CD4-positive, alpha-beta T cell treated with Interleukin-15 for 1 hour (primary cell): ENCODE results near the gene CLINT1.

ENCODE experiments used
- DNase-seq: peaks from one replicate; pipeline ENCODE4 v3.0.0-alpha.2; 2020

Gene CLINT1

DNA sequence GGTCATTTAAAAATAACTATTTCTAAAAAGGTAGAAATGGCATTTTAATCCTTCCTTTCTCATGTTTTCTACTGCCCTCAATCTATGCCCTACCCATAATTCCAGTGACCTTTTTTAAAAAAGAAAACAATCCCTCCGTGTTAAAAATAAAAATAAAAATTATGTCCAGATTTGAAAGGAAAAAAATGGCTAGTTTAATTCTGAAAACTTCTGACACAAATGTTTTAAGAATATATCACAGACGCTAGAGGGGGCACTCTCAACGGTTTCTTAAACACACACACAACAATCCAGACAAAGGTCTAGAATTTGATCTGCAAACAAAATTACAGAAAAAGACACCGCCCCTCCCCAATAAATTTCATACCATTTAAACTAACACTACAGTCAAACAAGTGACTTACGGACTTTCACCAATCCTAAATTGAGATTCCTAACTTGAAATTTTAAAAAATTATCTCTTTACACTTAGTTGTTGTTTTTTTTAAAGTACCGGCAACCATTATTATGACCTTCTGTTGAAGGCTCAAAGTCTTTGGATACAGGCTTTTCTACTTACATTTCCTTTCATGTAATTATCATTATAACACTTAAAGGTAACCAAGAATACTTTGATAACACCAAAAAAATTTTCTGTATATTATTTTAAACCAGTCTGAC is 38.2 kb downstream of the CLINT1 start:
- DNase-seq = no peak

DNA sequence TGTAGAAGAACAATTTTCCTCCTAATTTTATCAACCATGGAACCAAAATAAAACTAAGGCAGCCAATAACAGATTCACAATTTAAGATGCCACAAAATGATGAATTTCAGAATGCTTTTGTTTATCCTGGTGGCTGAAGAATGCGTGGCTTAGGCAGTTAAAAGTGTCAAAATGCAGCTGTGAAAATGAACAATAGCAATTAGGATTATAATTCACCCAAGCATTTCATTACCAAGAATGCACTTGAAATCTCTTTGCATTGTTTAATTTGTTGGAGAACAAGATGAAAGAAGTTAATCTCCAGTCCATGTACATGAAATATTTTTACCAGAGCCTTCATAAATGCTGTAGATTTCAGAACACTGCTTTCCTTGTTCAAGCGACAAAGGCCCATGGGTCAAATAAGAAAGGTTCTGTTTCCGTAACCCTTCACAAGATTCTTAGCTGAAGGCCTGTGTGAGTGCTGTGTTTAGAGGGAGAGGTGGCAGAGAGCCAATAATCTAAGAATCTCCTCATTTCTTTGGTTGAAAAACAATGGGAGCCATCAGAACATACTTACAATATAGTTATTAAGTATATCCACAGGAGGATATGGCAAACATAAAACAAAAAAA is 39.3 kb downstream of the CLINT1 start:
- no peak for DNase-seq

DNA sequence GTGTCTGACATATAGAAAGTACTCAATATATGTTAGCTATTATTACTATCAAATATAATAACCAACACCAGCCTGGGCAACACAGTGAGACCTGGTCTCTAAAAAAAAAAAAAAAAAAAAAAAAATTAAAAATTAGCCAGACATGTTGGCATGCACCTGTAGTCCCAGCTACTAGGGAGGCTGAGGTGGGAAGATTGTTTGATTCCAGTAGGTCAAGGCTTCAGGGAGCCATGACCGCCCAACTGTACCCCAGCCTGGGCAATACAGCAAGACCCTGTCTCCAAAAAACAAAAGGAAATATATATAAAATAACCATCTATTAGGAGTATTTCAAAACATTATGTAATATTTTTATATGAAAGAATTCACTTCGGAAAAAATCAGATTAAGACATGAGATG is 40.6 kb downstream of the CLINT1 start:
- no peak for DNase-seq

DNA sequence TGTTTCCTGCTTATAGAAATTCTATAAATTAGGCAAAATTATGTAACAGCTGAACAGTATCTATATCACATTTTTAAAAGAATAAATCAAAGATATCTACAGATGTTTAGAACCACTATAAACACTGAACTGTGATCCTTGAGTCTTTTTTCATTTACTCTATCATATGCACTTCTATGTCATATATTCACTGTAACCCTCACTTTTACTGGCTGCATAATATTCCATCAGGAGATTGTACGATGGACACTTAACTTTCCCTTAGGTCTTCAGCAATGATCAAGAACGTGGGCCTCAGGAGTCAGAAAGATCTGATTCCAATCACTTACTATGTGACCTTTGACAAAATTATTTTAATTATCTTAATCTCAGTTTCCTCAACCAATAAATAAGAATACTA is 41.0 kb downstream of the CLINT1 start:
- no peak for DNase-seq

DNA sequence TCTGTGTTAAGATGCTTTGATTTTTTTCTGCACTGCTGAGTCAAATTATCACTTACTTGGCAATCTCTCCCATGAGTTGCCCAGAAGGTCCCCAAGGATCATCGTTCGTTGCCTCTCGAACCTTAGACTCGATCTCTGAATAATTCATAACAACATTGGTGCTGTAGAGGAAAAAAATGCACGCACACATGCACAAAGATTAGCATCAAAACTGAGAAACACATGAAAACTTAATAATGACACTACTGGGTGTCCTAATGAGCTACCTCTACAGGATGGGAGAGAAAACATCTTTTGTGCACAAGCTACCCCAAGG is 41.6 kb downstream of the CLINT1 start:
- DNase-seq = no peak

DNA sequence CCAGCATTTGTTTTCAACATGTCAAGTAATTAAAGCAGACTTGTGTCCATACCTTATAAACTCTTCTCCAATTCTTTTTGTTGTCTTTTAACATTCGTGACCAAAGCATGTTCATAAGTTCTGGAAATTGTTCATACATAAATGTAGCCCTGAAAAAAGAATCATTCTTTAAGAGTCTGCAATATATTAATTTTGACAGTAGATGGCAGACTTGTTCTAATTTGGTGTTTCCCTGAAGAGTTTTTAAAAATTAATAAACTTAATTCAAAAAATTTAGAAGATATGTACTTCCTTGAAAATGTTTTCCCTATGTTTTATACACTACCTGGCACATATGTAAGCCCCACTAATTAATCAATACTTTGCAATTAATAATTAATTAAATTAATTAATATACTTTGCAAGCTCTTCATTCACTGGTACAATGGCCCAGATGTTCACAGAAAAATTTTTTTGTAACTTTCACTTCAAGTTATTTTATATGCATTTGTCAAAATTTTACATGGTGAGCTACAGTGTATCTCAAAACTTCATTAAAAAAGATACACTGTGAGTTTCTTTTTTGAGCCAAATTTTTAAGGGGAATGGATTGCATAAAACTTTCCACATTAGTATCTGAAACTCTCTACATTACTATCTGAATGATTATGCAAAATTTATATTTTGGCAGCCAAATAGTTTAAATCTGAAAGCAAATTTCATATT is 42.1 kb downstream of the CLINT1 start:
- DNase-seq = no peak

DNA sequence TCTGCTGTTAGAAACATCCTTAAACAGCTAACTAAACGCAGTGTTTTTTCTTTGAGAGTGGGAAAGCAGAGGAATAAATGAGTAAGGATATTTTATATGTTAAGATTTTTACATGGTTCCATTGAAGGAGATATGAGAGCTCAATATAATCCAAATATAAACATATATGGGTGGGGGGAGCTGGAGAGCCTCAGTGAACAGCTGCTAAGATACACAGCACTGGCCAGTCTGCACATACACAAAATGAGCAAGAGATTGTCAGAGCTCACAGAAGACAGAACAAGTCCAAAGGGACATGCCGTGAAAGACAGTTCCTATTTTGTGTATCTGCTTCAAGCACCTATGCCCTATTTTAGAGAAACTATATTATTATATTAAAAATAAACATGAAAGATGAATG is 46.9 kb downstream of the CLINT1 start:
- DNase-seq = no peak

DNA sequence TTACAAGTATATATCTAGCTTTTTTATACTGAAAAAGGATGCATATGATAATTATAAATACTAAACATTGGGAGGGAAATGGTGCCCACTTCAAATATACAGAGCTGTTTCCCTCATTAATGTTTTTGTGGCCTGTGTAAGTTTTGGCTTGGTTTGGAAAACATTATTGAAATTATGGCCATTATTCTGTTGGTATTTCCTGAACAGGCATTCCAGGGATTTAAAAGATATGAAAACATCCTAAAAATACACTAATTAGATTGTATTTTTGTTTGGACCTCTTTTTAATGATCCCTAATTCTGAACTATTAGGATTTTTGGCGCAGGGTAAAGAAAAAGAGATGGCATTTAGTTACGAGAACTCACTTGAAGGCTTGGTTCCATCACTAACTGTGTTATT is 50.9 kb downstream of the CLINT1 start:
- DNase-seq = no peak

DNA sequence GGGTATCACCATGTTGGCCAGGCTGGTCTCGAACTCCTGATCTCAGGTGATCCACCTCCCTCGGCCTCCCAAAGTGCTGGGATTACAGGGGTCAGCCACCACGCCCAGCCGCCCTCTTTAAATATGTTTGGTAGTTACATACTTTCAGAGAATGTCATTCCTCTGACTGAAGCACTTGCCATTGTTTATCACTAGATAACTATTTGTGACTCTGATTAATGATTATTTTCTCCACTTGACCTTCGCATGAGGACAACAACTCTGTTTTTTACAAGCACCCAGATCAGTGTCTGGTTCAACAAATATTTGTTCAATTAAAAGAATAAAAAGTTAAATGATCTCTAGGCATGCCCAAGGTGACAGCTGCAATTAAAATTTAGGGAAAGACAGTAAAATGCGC is 56.2 kb downstream of the CLINT1 start:
- DNase-seq = no peak

DNA sequence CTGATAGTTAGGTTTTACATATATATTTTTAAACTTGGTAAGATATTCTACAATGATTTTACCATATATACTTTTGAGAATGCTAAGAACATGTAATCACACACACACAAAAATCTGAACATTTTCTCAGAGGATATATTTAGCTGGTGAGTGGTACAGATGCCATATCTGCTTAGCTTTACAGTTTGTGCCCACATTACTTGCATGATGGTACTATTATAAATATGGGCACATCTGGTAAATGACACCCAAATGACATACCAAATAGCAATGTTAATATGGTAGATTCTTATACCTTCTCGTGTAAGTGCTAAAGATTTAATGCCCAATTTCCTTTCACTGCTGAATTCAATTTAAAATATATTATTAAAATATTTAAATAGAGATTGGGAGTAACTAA is 58.8 kb downstream of the CLINT1 start:
- no peak for DNase-seq

DNA sequence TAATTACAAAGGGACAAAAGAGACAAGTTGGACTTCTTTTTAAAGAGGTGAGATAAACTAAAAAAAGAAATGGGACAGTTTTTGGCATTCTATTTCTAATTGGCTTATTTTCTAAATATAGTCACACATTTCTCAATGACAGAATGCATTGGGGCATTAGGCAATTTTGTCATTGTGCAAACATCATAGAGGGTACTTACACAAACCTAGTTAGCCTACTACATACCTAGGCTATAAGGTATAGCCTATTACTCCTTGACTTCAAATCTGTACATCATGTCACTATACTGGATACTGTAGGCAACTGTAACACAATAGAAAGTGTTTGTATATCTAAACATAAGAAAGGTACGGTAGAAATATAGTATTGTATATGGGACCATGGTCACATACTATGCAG is 59.4 kb downstream of the CLINT1 start:
- no peak for DNase-seq

DNA sequence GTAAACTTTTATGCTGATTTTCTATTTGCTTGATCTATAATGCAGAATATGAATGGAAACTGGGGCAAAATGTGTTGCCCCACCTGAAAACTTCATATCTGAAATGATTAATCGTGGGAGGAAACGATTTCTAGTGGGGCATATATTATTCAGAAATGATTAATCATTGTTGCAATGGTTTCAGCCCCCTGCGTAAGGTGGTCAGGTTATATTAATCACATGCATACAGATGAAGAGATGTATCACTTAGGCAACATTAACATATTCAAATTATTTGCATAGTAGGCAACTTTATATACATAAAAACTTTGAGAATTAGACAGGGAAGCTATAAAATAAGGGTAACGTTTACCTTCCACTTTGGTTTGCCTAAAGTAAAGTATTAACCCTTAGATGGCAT is 65.6 kb downstream of the CLINT1 start:
- DNase-seq = no peak

DNA sequence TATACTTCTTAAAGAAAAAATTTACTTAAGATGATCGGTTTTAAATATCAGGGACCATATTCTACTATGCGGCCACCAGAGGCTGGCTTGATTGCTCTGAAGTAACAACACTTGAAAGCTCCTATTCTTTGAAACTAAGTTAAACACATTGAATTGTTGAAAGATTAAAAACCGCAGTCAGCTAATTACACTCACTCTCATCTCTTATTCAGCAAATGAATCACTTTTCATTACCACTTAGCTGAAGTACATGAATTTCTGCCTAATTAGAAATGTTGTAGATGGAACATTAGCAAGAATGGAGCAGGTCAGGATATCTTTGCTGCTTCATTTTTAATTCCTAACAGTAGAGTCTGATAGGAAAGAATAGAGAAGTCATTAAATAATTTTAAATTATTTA is 73.1 kb downstream of the CLINT1 start:
- no peak for DNase-seq

DNA sequence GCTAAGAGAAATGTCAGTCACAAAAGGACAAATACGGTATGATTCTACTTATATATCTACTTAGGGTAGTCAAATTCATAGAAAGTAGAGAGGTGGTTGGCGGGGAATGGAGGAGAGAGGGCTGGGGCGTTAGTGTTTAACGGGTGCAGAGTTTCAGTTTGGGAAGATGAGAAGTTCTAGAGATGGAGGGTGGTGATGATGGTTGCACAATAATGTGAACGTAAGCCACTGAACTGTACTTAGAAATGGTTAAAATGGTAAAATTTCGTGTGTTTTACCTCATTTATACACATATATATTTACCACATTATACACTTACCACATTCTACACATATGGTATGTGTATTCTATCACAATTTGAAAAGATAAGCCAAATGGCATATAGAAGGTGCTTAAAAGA is 79.7 kb downstream of the CLINT1 start:
- no peak for DNase-seq

DNA sequence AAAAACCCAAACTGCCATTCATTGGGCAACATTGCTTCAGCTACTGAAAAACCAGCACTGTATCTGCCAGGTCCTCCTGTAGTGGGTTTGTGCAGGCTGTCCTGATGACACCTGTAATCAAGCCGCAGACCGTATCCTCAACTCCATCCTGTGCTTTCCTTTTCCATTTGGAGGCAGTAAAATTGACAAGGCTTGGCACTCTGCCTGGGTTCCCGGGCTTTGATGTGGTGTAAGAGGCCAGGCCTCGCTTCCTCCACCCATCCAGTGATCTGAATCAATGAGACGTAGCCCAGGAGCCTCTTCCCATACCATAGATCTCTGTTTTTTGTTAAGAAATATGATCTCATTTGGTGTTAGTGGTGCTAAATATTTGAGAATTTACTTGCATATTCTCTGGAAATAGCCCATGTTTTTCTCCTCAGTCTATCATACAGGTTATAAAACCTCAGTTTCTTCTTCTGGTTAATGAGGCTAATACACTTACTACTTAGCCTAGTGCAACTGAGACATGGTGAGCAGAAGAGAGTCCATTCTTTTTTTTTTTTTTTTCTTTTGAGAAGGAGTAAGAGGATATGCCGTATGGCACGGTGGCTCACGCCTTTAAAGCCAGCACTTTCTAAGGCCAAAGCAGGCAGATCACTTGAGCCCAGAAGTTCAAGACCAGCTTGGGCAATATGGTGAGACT is 80.7 kb downstream of the CLINT1 start:
- DNase-seq = no peak

DNA sequence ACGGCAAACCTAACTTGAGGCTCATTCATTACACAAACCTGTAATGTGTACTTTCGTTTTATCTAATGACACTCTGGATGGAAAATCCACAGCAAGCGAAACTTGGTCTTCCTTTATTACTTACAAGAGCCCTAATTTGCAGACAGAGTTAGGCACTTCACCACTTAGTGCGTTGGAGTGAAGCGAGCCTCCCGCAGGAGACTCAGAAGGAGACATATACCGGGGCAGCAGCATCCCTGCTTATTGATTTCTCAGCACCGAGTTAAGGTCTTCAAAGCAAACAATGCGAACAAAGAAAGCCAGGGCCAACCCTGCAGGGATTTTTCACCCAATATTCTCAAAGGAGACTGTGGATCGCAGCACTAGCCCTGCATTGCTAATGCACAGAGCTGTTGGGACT is 86.8 kb downstream of the CLINT1 start:
- no peak for DNase-seq

DNA sequence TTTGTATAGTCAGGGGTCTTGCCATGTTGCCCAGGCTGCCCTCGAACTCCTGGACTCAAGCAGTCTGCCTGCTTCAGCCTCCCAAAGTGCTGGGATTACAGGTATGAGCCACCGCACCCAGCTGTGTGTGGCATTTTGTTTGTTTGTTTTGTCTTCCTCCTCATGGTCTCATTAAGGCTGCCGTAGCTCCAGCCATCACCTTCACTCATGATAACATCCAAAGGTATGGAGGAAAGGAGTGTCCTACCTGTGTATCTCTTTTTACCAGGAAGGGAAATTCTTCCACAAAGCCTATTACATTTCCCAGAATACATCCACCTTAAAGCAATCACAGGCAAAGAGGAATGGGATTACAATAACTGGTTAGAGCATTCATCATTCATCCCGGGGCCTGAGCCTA is 88.3 kb downstream of the CLINT1 start:
- no peak for DNase-seq

DNA sequence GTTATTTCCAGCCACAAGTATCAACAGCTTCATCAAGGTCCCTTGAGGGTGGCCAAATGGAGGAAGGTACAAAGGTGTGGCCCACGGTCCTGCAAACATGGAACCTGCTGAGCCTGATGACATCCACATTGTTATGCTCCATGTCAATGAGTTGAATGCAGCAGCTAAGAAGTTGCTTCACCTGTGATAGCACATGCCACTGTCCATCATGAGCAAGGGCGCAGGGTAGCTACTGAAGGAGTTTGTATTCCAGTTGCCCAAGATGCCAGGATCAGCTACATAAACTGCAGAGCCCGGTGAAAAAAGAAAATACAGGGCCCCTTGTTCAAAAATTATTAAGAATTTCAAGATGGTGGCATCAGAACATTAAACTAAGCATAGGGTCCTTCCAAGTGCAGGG is 91.3 kb downstream of the CLINT1 start:
- DNase-seq = no peak

DNA sequence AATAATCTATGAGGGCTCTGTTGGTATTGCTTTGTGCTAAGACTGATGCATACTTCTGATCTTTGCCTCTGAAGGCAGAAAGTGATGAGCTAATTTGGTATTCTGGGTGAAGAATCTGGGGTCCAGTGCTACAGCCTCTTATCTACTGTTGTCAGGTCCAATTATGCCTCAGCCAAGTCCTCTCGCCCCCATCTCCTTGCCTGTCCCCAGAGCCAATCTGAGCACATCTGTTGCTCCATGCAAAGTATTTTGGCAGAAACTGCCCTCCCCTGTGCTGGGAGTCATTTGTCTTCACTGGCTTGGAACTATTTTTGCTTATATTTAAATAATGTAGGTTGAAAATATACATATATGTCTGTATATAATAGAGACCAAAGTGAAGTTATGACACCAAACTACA is 92.0 kb downstream of the CLINT1 start:
- no peak for DNase-seq

DNA sequence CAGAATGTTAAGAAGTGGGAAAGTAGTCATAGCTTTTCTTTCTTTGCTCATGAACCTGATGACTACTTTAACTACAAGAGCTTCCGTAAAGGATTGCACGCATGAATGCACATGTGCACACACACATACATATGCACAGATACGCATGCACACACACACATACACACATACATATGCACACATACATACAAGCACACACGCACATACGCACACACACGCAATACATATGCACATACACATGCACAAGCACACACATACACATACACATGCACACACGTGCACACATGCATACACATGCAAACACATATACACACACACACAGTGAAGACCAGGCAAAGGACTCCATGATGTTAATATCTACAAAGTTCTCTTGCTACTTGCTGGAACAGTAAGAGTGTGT is 92.5 kb downstream of the CLINT1 start:
- DNase-seq = no peak

DNA sequence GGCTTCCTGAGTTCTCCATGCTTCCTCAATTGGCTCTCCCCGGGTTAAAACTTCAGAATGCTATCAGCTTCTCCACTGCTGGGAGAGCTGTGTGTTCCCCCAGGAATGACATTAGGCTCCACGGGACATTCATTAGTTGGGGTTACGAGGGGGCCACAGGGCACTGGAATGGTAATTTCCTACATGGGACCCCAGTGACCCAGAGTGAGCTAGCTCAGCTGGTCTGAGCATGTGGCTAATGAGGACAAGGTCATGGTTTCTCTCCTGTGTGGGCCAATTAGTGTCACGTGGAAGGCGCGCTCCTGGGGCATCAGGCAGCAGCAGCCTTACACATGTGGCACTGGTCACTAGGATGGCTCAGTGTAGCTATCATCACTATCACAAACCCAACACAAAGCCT is 94.4 kb downstream of the CLINT1 start:
- no peak for DNase-seq

DNA sequence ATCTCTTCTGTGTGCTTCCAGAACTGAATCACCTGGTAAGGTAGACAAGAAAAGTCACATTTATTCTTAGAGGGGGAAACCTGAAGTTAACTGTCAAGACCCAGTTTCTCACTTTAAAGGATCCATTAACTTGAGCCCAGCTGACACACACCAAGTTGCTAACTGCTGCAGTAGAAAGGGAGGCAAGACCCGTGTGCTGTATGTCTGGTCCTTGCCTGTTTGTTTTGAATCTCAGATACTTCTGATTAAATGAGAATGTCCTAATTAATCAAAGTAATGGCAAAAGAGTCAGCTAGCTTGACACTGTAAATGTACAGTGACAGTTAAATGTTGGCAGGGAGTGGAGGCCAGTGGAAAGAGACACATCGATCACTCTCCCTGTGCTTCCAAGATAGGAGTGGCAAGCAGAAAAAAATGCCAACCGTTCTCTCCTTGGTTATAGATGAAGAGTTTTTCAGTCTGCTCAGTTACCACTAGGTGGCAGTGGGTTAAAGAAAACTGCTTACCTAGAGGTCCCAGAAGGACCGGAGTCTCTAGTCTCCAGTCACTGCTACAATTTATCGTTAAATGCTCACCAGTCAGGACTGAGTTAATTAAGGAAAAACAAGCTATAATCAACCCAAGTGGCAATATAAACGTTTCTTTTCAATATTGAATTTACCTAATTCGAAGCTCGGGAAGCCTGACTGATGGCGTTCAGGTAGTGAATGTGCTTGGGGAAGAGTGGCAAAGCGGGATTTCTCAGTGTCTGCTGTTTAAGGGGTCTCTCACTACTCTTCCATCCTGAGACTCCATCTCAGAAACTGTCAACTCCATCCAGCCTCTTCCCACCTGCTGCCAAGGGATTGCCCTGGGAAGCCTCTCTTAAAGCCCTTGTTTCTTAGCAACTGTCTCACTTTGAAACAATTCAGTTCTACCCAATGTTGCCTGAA is 97.0 kb downstream of the CLINT1 start:
- DNase-seq = no peak

DNA sequence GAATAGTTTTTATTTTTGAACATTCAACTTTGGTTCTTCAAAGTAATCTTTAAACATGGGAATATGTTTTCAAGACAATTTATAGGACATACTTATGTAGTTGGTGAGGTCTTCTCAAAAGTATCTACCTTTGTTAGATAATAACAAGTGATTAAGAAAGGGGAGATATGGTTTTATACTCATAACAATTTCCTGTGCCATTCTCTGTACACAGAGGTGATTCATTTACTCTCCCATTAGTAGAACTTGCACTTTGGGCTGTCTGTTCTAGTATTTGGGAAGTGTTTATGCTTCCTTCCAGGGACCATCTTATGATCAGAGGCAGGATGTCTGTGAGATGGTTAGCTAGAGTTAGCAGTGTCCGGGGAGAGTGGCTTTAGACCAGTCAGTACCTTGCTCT is 100.2 kb downstream of the CLINT1 start:
- DNase-seq = no peak
